Loucy (cell line): ENCODE data around the gene MISP3.

Experiments
- H2AFZ ChIP-seq: fragments of 200-600 bp; sonication (generic); 2 replicates; pipeline ENCODE4 v1.6.0; 2016; ENCODE audit warnings: antibody characterized with exemption, mild to moderate bottlenecking, low read length, moderate library complexity
- H3F3A ChIP-seq: fragments of 200-600 bp; 2 replicates; pipeline ENCODE4 v1.6.0; 2016; ENCODE audit warnings: antibody characterized with exemption, low read depth, mild to moderate bottlenecking
- H3K27me3 ChIP-seq: fragments of 200-600 bp; sonication (generic); 2 replicates; pipeline ENCODE4 v1.6.1; 2014; ENCODE audit warnings: low read length, mild to moderate bottlenecking; ENCODE audit not compliant: insufficient read depth, poor library complexity, severe bottlenecking
- H3K36me3 ChIP-seq: fragments of 200-600 bp; sonication (generic); 2 replicates; pipeline ENCODE4 v1.6.1; 2016; ENCODE audit warnings: low read length; ENCODE audit not compliant: insufficient read depth
- H3K4me1 ChIP-seq: fragments of 200-600 bp; sonication (generic); 2 replicates; pipeline ENCODE4 v1.5.1; 2014; ENCODE audit warnings: low read length, mild to moderate bottlenecking; ENCODE audit not compliant: insufficient read depth, poor library complexity, severe bottlenecking
- H3K4me2 ChIP-seq: fragments of 200-600 bp; sonication (generic); 2 replicates; pipeline ENCODE4 v1.6.0; 2014; ENCODE audit warnings: antibody characterized with exemption, low read length, low read depth, mild to moderate bottlenecking; ENCODE audit not compliant: poor library complexity, severe bottlenecking
- H3K4me3 ChIP-seq: fragments of 200-600 bp; sonication (generic); 2 replicates; pipeline ENCODE4 v1.5.1; 2014; ENCODE audit warnings: low read length, mild to moderate bottlenecking, mixed read lengths; ENCODE audit not compliant: poor library complexity, severe bottlenecking
- H3K79me2 ChIP-seq: fragments of 200-600 bp; sonication (generic); 2 replicates; pipeline ENCODE4 v1.6.1; 2014; ENCODE audit warnings: low read length; ENCODE audit not compliant: insufficient read depth
- H3K9ac ChIP-seq: fragments of 200-600 bp; sonication (generic); 2 replicates; pipeline ENCODE4 v1.6.0; 2014; ENCODE audit warnings: mild to moderate bottlenecking, low read depth, low read length, moderate library complexity; ENCODE audit not compliant: poor library complexity, severe bottlenecking
- H3K9me2 ChIP-seq: fragments of 200-600 bp; sonication (generic); replicated peaks from 2 replicates; pipeline ENCODE4 v1.6.1; 2016; ENCODE audit warnings: low read depth, low read length, mixed read lengths
- H3K9me3 ChIP-seq: fragments of 200-600 bp; sonication (generic); 2 replicates; pipeline ENCODE4 v1.6.1; 2014; ENCODE audit warnings: mild to moderate bottlenecking, antibody characterized with exemption, low read length, low read depth; ENCODE audit not compliant: insufficient read depth
- H4K20me1 ChIP-seq: fragments of 200-600 bp; sonication (generic); 2 replicates; pipeline ENCODE4 v1.6.0; 2014; ENCODE audit warnings: antibody characterized with exemption, low read length, mild to moderate bottlenecking; ENCODE audit not compliant: insufficient read depth, poor library complexity, severe bottlenecking
- CTCF ChIP-seq: fragments of 200-600 bp; sonication (generic); conservative IDR thresholded peaks from 2 replicates; pipeline ENCODE4 v1.5.1; 2014; ENCODE audit warnings: mild to moderate bottlenecking, antibody characterized with exemption, low read length
- EZH2phosphoT487 ChIP-seq: fragments of 200-600 bp; IDR thresholded peaks from 2 replicates; pipeline ENCODE4 v1.6.1; 2018; ENCODE audit warnings: antibody characterized with exemption, mild to moderate bottlenecking, moderate library complexity, borderline replicate concordance

MISP3 gene

DNA sequence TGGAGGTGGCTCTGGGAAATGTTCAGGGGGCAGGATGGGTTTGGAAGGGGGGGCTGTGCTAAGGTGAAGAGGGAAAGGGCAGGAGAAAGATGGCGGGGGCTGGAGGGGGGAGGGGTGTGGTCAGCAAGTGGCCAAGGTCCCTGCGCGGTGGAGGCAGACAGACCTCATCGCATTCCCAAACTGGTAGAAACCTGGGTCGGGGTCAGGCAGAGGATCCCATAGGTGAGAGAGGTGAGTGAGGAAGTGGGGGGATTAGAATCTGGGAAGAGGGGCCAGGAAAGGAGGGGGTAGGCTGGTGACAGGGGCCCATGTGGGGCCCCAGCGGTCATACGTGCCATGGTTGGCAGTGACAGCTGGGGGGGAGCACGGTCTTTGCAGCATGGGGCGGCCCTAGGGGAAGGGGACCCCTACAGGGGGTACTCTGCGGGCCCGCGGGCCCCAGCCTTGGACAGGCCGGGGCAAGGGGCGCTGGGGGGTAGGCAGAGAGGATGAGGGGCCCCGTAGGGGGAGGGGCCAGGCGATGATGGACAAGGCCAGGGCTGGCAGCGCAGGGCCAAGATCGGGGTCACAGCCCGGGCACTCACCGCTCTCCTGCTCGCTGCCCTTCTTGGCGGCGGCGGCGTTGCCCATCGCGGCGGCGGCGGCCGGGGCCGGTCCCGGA lies 44.5 kb downstream of the MISP3 start:
- H3K4me3 ChIP-seq = peak overlapping the region; percentile 76
- H3K9ac ChIP-seq = peak overlapping the region; percentile 65
- peaks cover 18% of the 10 kb centered on the region for H4K20me1 ChIP-seq
- H3K79me2 ChIP-seq = peaks cover 38% of the 10 kb centered on the region; the same call in 1 of the 2 replicates
- no peaks in the 10 kb centered on the region for H3K9me2 ChIP-seq
- no peak overlapping the region for H2AFZ ChIP-seq
- H3K27me3 ChIP-seq = no peaks in the 10 kb centered on the region
- no peaks in the 10 kb centered on the region; the same call in 1 of the 2 replicates for H3F3A ChIP-seq
- no peaks in the 10 kb centered on the region; the same call in 1 of the 2 replicates for H3K36me3 ChIP-seq
- no peak for TF ChIP-seq CTCF
- no peak for TF ChIP-seq EZH2phosphoT487
- no peaks in the 10 kb centered on the region for H3K9me3 ChIP-seq
- peak overlapping the region; percentile 89 for H3K4me2 ChIP-seq
- peaks cover 55% of the 10 kb centered on the region for H3K4me1 ChIP-seq

GRCh38 chr19:14117668-14118164 lies 45.1 kb downstream of the MISP3 start, which contains the start of gene PRKACA:
Gene PRKACA, minus strand, starts transcription at chr19:14117762. Its CDS starts 215 bp downstream, at chr19:14117547.
- H3F3A ChIP-seq = no peaks in the 10 kb centered on the region; the same call in 1 of the 2 replicates
- peaks cover 34% of the 10 kb centered on the region; the same call in 1 of the 2 replicates for H3K79me2 ChIP-seq
- no peaks in the 10 kb centered on the region for H3K27me3 ChIP-seq
- peaks cover 49% of the 10 kb centered on the region for H3K4me1 ChIP-seq
- H3K9me2 ChIP-seq = no peaks in the 10 kb centered on the region
- H2AFZ ChIP-seq = no peak within 1 kb of the TSS
- H3K9ac ChIP-seq = peak within 1 kb of the TSS; percentile 72
- no peak for TF ChIP-seq EZH2phosphoT487
- TF ChIP-seq CTCF = no peak
- H3K4me3 ChIP-seq = peak within 1 kb of the TSS; percentile 81
- H3K36me3 ChIP-seq = no peaks in the 10 kb centered on the region; the same call in 1 of the 2 replicates
- no peaks in the 10 kb centered on the region for H3K9me3 ChIP-seq
- peak within 1 kb of the TSS; percentile 89 for H3K4me2 ChIP-seq
- H4K20me1 ChIP-seq = peaks cover 18% of the 10 kb centered on the region

- no peaks in the 10 kb centered on the region for H3K27me3 ChIP-seq
- no peaks in the 10 kb centered on the region; the same call in 1 of the 2 replicates for H3K36me3 ChIP-seq
- H3K9ac ChIP-seq = peak overlapping the region; percentile 72
- peak overlapping the region; percentile 81 for H3K4me3 ChIP-seq
- no peaks in the 10 kb centered on the region; the same call in 1 of the 2 replicates for H3F3A ChIP-seq
- H3K4me2 ChIP-seq = peak overlapping the region; percentile 86
- H3K9me3 ChIP-seq = no peaks in the 10 kb centered on the region
- TF ChIP-seq CTCF (no peak), EZH2phosphoT487 (no peak)
- H2AFZ ChIP-seq = no peak overlapping the region
- peaks cover 34% of the 10 kb centered on the region; the same call in 1 of the 2 replicates for H3K79me2 ChIP-seq
- no peaks in the 10 kb centered on the region for H3K9me2 ChIP-seq
- H4K20me1 ChIP-seq = peaks cover 18% of the 10 kb centered on the region
- peaks cover 42% of the 10 kb centered on the region for H3K4me1 ChIP-seq
Observed at GRCh38 chr19:14118165-14119051, 45.8 kb downstream of the MISP3 start.
